Measurements from ENCODE around the gene FSCN2. TPM values are rescaled to one million over a fixed set of nuclear protein-coding genes. Genes with fewer than 3 reads are reported as not detected.

Gene FSCN2
- total RNA-seq, 1 experiment from 2014 or later, result 4.3 TPM

DNA sequence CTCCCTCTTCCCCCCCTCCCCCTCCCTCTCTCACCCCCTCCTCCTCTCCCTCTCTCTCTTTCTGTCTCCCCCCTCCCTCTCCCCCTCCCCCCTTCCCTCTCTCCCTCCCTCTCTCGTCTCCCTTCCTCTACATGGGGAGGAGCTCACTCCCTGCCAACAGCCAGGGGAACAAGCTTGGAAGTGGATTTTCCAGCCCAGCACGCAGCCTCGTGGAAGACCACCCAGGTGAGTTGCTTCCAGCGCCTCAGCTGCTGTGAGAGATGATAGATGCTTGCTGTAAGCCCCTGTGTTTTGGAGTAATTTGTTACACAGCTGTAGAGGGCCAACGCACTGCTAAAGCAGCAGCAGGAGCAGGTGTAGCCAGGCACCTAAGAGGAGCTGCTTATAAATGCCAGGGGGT is 36.4 kb upstream of the FSCN2 start:
- BruUV-seq (replicated peaks), result no TSS peak
- H3K79me2 ChIP-seq (ENCODE audit: low read depth), result no peaks in the 10 kb centered on the region
- no peak for DNase-seq
- no peak overlapping the region for H3K27ac ChIP-seq
- H3K9me2 ChIP-seq (ENCODE audit: insufficient read depth), result no peaks in the 10 kb centered on the region
- TF ChIP-seq EZH2 (IDR thresholded peaks at IDR 0.05; ENCODE audit: low read depth), result no peak
- TF ChIP-seq, protein P1, sequence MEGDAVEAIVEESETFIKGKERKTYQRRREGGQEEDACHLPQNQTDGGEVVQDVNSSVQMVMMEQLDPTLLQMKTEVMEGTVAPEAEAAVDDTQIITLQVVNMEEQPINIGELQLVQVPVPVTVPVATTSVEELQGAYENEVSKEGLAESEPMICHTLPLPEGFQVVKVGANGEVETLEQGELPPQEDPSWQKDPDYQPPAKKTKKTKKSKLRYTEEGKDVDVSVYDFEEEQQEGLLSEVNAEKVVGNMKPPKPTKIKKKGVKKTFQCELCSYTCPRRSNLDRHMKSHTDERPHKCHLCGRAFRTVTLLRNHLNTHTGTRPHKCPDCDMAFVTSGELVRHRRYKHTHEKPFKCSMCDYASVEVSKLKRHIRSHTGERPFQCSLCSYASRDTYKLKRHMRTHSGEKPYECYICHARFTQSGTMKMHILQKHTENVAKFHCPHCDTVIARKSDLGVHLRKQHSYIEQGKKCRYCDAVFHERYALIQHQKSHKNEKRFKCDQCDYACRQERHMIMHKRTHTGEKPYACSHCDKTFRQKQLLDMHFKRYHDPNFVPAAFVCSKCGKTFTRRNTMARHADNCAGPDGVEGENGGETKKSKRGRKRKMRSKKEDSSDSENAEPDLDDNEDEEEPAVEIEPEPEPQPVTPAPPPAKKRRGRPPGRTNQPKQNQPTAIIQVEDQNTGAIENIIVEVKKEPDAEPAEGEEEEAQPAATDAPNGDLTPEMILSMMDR (conservative IDR thresholded peaks at IDR 0.05), result no peak
- no peak overlapping the region for H3K4me3 ChIP-seq
- H3K4me2 ChIP-seq, result no peak overlapping the region
- intact Hi-C loops (cut with micrococcal nuclease; ENCODE audit: unreplicated experiment), result no loop called here
- CTCF ChIA-PET, result interaction anchor here (0.6 to 1.0 kb wide), 2 partner anchors 43 to 139 kb away, joined by 3 to 8 read pairs; no protein-coding TSS in a partner anchor
- no peaks in the 10 kb centered on the region for H3F3A ChIP-seq (ENCODE audit: insufficient read depth, low read depth)
- no peak overlapping the region for H2AFZ ChIP-seq
- H3K36me3 ChIP-seq (ENCODE audit: low read depth), result no peaks in the 10 kb centered on the region
- H4K20me1 ChIP-seq (ENCODE audit: insufficient read depth), result no peaks in the 10 kb centered on the region
- no peaks in the 10 kb centered on the region for H3K9me3 ChIP-seq (ENCODE audit: insufficient read depth, low read depth)
- H3K4me1 ChIP-seq (replicated peaks; ENCODE audit: insufficient read depth), result no peaks in the 10 kb centered on the region
- POLR2A ChIA-PET (ENCODE audit: unreplicated experiment), result interaction anchor here (0.6 to 1.1 kb wide), 2 partner anchors 17 to 27 kb away, joined by 3 to 22 read pairs; no protein-coding TSS in a partner anchor
- no peaks in the 10 kb centered on the region for H3K27me3 ChIP-seq (ENCODE audit: insufficient read depth, low read depth)

- Histone ChIP-seq H3K4me1 (replicated peaks; ENCODE audit: insufficient read depth) (no peaks in the 10 kb centered on the region), H2AFZ (no peak overlapping the region), H3F3A (ENCODE audit: insufficient read depth, low read depth) (no peaks in the 10 kb centered on the region), H4K20me1 (ENCODE audit: insufficient read depth) (no peaks in the 10 kb centered on the region), H3K79me2 (ENCODE audit: low read depth) (no peaks in the 10 kb centered on the region), H3K4me2 (no peak overlapping the region), H3K27me3 (ENCODE audit: insufficient read depth, low read depth) (no peaks in the 10 kb centered on the region), H3K4me3 (no peak overlapping the region), H3K27ac (no peak overlapping the region), H3K36me3 (ENCODE audit: low read depth) (no peaks in the 10 kb centered on the region), H3K9me3 (ENCODE audit: insufficient read depth, low read depth) (no peaks in the 10 kb centered on the region), H3K9me2 (ENCODE audit: insufficient read depth) (no peaks in the 10 kb centered on the region)
- no TSS peak for BruUV-seq (replicated peaks)
- TF ChIP-seq, protein P1 (conservative IDR thresholded peaks at IDR 0.05), result no peak
- TF ChIP-seq EZH2 (IDR thresholded peaks at IDR 0.05; ENCODE audit: low read depth), result no peak
- ChIA-PET CTCF (interaction anchor here (0.6 to 1.0 kb wide), 2 partner anchors 44 to 139 kb away, joined by 3 to 8 read pairs; no protein-coding TSS in a partner anchor), POLR2A (ENCODE audit: unreplicated experiment) (interaction anchor here (0.6 to 1.1 kb wide), 2 partner anchors 17 to 26 kb away, joined by 3 to 22 read pairs; no protein-coding TSS in a partner anchor)
- intact Hi-C loops (cut with micrococcal nuclease; ENCODE audit: unreplicated experiment), result no loop called here
- no peak for DNase-seq
These were observed 36.0 kb upstream of the FSCN2 start for GRCh38 chr17:81492202-81492601.

DNA sequence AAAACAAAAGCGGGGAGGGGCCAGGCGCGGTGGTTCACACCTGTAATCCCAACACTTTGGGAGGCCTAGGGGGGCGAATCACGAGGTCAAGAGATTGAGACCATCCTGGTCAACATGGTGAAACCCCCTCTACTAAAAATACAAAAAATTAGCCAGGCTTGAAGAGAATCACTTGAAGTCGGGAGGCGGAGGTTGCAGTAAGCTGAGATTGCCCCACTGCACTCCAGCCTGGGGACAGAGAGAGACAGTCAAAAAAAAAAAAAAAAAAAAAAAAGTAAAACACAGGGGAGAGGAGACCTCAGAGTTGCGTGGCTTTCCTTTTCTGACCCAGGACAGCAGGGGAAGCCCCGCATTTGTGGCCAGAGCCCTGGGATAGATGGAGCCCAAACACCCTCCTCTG is 35.5 kb upstream of the FSCN2 start:
- H4K20me1 ChIP-seq (ENCODE audit: insufficient read depth), result no peaks in the 10 kb centered on the region
- no peaks in the 10 kb centered on the region for H3F3A ChIP-seq (ENCODE audit: insufficient read depth, low read depth)
- no peak overlapping the region for H3K4me2 ChIP-seq
- no peak for DNase-seq
- no peaks in the 10 kb centered on the region for H3K79me2 ChIP-seq (ENCODE audit: low read depth)
- H3K27ac ChIP-seq, result no peak overlapping the region
- no peak overlapping the region for H2AFZ ChIP-seq
- ChIA-PET POLR2A (ENCODE audit: unreplicated experiment) (interaction anchor here (1.1 kb wide), 1 partner anchor 17 kb away, joined by 22 read pairs; no protein-coding TSS in a partner anchor), CTCF (interaction anchor here (1.0 kb wide), 1 partner anchor 140 kb away, joined by 3 read pairs; no protein-coding TSS in a partner anchor)
- H3K27me3 ChIP-seq (ENCODE audit: insufficient read depth, low read depth), result no peaks in the 10 kb centered on the region
- H3K4me3 ChIP-seq, result no peak overlapping the region
- H3K36me3 ChIP-seq (ENCODE audit: low read depth), result no peaks in the 10 kb centered on the region
- no TSS peak for BruUV-seq (replicated peaks)
- H3K9me3 ChIP-seq (ENCODE audit: insufficient read depth, low read depth), result no peaks in the 10 kb centered on the region
- TF ChIP-seq, protein P1 (conservative IDR thresholded peaks at IDR 0.05), result no peak
- TF ChIP-seq EZH2 (IDR thresholded peaks at IDR 0.05; ENCODE audit: low read depth), result no peak
- H3K9me2 ChIP-seq (ENCODE audit: insufficient read depth), result no peaks in the 10 kb centered on the region
- H3K4me1 ChIP-seq (replicated peaks; ENCODE audit: insufficient read depth), result no peaks in the 10 kb centered on the region
- intact Hi-C loops (cut with micrococcal nuclease; ENCODE audit: unreplicated experiment), result no loop called here
